Activated CD8-positive, alpha-beta memory T cell treated with anti-CD3 and anti-CD28 coated beads for 48 hours (primary cell): ENCODE results near the gene CIITA.
"Not testable (repeated sequence)": the region's sequence is repeated elsewhere in the genome, so short reads cannot be mapped to it uniquely, and the experiment has no call there.

Source experiments
- DNase-seq, 3 experiments: peaks; one replicate each; pipeline ENCODE4 v3.0.0-alpha.2; 2020; ENCODE audit warnings: low read depth in 2 of 3, low spot score in 2 of 3

CIITA gene

GRCh38 chr16:10934325-10935107 lies 57.5 kb downstream of the CIITA start:
- no peak for DNase-seq

- DNase-seq = no peak
Observed at GRCh38 chr16:10935226-10935915, 58.4 kb downstream of the CIITA start.

GRCh38 chr16:10936272-10936984 lies 59.4 kb downstream of the CIITA start:
- DNase-seq = no peak

GRCh38 chr16:10937068-10937859 lies 60.3 kb downstream of the CIITA start:
- DNase-seq = no peak

GRCh38 chr16:10938321-10938720 lies 61.3 kb downstream of the CIITA start:
- no peak for DNase-seq

- no peak for DNase-seq
Observed at GRCh38 chr16:10938796-10939648, 62.0 kb downstream of the CIITA start.

GRCh38 chr16:10939649-10940234 lies 62.7 kb downstream of the CIITA start:
- no peak for DNase-seq

- DNase-seq = no peak
Observed at GRCh38 chr16:10940501-10941079, 63.6 kb downstream of the CIITA start.

GRCh38 chr16:10941127-10941933 lies 64.3 kb downstream of the CIITA start:
- no peak for DNase-seq

GRCh38 chr16:10941935-10942351 lies 64.9 kb downstream of the CIITA start:
- not testable (repeated sequence) for DNase-seq

GRCh38 chr16:10942352-10943063 lies 65.5 kb downstream of the CIITA start, which contains the start of gene DEXI:
DEXI (minus strand) TSS chr16:10942468; CDS start chr16:10942005, 463 bp downstream.
- peak; percentile 78 to 93 (median 89) for DNase-seq

- DNase-seq = no peak
Observed at GRCh38 chr16:10943064-10943353, 66.0 kb downstream of the CIITA start.

GRCh38 chr16:10944249-10945064 lies 67.5 kb downstream of the CIITA start, which contains the start of gene CLEC16A:
CLEC16A (plus strand) TSS chr16:10944564; CDS start chr16:10944718, 154 bp downstream.
- peak; percentile 80 to 90 (median 85) for DNase-seq

- no peak for DNase-seq
Observed at GRCh38 chr16:10945065-10945787, 68.2 kb downstream of the CIITA start.

GRCh38 chr16:10946308-10946707 lies 69.3 kb downstream of the CIITA start:
- no peak for DNase-seq

- no peak for DNase-seq
Observed at GRCh38 chr16:10947211-10947787, 70.3 kb downstream of the CIITA start.
